GM23338 (cell line): ENCODE results near the gene TPCN2.

Source experiments
- TF ChIP-seq, protein P1 (sequence below): fragments of 250-450 bp; sonication (Bioruptor Pico); IDR thresholded peaks from 2 replicates; pipeline ENCODE4 v1.5.0; 2020; ENCODE audit warnings: mild to moderate bottlenecking, moderate library complexity
- TF ChIP-seq, protein P2 (sequence below): IDR thresholded peaks from 2 replicates; pipeline ENCODE4 v1.6.1; 2016; ENCODE audit warnings: antibody characterized with exemption
- TF ChIP-seq, protein P3 (sequence below), 2 experiments: fragments of 200-600 bp in 1 of 2; sonication (generic) in 1 of 2; conservative IDR thresholded peaks; 2 replicates each; pipeline versions ENCODE4 v1.5.1 to v1.6.1; 2016 to 2017; ENCODE audit warnings: antibody characterized with exemption in 2 of 2, low read depth in 2 of 2, mild to moderate bottlenecking in 2 of 2, moderate library complexity in 1 of 2

DNA sequence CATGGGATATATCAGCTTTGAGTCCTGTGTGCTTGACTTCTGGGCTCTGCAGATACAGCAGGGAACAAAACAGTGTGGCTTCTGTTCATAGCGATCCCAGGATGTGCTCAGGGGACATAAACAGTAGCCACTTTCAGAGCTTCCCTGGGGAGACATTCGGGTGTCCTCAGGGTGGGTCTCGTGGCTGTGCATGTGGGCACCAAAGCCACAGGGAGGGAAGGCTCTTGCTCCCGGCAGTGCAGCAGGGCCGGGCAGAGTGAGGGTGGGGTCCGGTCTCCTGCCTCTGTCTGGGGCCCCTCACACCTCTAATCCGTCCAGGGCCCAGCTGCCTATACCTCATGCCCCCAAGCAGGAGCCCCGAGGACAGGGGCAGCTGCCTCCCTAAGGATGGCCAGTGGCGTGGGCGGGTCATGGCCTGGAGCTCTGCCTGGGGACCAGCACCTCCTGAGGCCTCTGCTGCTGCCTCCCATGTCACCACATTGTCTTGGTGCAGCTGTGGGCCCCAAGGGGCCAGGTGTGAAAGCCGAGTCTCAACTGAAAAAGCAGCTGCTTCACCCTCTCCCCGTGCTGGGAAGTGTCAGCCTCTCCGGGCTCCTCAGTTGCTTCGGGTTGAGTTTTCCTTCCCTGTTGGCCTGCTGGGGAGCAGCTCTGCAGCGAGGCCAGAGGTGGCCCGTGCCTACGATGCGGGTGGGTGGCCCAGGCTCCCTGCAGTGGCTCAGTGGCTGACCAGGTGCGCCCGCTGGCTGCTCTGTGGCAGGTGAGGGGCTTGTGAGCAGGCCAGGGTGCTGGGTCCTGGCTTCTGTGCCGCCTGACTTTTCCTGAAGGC, 3.8 kb downstream of the TPCN2 start:
- TF ChIP-seq, protein P1, sequence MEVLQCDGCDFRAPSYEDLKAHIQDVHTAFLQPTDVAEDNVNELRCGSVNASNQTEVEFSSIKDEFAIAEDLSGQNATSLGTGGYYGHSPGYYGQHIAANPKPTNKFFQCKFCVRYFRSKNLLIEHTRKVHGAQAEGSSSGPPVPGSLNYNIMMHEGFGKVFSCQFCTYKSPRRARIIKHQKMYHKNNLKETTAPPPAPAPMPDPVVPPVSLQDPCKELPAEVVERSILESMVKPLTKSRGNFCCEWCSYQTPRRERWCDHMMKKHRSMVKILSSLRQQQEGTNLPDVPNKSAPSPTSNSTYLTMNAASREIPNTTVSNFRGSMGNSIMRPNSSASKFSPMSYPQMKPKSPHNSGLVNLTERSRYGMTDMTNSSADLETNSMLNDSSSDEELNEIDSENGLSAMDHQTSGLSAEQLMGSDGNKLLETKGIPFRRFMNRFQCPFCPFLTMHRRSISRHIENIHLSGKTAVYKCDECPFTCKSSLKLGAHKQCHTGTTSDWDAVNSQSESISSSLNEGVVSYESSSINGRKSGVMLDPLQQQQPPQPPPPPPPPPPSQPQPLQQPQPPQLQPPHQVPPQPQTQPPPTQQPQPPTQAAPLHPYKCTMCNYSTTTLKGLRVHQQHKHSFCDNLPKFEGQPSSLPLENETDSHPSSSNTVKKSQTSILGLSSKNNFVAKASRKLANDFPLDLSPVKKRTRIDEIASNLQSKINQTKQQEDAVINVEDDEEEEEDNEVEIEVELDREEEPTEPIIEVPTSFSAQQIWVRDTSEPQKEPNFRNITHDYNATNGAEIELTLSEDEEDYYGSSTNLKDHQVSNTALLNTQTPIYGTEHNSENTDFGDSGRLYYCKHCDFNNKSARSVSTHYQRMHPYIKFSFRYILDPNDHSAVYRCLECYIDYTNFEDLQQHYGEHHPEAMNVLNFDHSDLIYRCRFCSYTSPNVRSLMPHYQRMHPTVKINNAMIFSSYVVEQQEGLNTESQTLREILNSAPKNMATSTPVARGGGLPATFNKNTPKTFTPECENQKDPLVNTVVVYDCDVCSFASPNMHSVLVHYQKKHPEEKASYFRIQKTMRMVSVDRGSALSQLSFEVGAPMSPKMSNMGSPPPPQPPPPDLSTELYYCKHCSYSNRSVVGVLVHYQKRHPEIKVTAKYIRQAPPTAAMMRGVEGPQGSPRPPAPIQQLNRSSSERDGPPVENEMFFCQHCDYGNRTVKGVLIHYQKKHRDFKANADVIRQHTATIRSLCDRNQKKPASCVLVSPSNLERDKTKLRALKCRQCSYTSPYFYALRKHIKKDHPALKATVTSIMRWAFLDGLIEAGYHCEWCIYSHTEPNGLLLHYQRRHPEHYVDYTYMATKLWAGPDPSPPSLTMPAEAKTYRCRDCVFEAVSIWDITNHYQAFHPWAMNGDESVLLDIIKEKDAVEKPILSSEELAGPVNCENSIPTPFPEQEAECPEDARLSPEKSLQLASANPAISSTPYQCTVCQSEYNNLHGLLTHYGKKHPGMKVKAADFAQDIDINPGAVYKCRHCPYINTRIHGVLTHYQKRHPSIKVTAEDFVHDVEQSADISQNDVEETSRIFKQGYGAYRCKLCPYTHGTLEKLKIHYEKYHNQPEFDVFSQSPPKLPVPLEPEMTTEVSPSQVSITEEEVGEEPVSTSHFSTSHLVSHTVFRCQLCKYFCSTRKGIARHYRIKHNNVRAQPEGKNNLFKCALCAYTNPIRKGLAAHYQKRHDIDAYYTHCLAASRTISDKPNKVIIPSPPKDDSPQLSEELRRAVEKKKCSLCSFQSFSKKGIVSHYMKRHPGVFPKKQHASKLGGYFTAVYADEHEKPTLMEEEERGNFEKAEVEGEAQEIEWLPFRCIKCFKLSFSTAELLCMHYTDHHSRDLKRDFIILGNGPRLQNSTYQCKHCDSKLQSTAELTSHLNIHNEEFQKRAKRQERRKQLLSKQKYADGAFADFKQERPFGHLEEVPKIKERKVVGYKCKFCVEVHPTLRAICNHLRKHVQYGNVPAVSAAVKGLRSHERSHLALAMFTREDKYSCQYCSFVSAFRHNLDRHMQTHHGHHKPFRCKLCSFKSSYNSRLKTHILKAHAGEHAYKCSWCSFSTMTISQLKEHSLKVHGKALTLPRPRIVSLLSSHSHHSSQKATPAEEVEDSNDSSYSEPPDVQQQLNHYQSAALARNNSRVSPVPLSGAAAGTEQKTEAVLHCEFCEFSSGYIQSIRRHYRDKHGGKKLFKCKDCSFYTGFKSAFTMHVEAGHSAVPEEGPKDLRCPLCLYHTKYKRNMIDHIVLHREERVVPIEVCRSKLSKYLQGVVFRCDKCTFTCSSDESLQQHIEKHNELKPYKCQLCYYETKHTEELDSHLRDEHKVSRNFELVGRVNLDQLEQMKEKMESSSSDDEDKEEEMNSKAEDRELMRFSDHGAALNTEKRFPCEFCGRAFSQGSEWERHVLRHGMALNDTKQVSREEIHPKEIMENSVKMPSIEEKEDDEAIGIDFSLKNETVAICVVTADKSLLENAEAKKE (CRISPR knock-in tag): no peak
- TF ChIP-seq, protein P2, sequence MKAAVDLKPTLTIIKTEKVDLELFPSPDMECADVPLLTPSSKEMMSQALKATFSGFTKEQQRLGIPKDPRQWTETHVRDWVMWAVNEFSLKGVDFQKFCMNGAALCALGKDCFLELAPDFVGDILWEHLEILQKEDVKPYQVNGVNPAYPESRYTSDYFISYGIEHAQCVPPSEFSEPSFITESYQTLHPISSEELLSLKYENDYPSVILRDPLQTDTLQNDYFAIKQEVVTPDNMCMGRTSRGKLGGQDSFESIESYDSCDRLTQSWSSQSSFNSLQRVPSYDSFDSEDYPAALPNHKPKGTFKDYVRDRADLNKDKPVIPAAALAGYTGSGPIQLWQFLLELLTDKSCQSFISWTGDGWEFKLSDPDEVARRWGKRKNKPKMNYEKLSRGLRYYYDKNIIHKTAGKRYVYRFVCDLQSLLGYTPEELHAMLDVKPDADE: no peak
- TF ChIP-seq, protein P3, sequence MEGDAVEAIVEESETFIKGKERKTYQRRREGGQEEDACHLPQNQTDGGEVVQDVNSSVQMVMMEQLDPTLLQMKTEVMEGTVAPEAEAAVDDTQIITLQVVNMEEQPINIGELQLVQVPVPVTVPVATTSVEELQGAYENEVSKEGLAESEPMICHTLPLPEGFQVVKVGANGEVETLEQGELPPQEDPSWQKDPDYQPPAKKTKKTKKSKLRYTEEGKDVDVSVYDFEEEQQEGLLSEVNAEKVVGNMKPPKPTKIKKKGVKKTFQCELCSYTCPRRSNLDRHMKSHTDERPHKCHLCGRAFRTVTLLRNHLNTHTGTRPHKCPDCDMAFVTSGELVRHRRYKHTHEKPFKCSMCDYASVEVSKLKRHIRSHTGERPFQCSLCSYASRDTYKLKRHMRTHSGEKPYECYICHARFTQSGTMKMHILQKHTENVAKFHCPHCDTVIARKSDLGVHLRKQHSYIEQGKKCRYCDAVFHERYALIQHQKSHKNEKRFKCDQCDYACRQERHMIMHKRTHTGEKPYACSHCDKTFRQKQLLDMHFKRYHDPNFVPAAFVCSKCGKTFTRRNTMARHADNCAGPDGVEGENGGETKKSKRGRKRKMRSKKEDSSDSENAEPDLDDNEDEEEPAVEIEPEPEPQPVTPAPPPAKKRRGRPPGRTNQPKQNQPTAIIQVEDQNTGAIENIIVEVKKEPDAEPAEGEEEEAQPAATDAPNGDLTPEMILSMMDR (conservative IDR thresholded peaks at IDR 0.05; ENCODE audit: low read depth in 2 of 2): no peak
